Measurements from ENCODE around the gene TM9SF3. TPM values are rescaled to one million over a fixed set of nuclear protein-coding genes. Genes with fewer than 3 reads are reported as not detected.

Gene TM9SF3
- total RNA-seq, 2 donors from 2014 or later = 46.0 to 46.7 TPM

DNA sequence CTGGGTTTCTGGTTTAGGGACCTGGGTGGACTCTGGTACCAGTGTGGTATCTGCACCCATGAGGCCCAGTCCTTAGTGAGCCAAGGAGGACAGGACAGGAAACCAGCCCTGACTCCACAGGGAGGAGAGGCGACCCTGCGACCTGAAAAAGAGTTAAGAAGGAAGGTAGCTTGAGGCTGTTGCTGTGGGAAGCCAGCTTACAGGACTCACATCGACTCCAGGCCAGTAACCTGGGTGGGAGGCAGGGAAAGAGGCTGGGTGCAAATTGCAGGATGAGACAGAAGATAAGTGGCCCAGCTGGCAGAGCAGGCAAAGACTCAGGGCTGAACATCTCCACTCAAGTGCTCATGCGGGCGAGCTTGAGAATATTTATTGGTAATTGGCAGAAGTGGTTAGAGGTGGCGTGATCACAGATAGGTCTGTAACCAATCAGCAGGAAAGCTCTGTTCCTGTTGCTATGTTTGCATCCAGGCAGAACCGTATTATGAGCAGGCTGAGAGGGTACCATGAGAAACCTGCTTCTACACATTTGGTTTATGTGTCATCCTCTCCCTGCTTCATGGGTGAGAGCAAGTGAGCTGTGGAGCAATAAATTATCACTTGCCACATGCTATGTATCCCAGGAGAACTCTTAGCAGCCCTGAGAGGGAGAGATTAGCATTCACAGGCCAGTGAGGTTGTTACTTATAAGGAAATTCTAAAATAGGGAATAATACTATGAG is 84.1 kb downstream of the TM9SF3 start:
- Histone ChIP-seq H3K27ac (no peak overlapping the region), H3K27me3 (no peaks in the 10 kb centered on the region), H3K9me3 (no peaks in the 10 kb centered on the region), H3K4me3 (no peak overlapping the region), H3K4me1 (no peaks in the 10 kb centered on the region), H3K36me3 (no peaks in the 10 kb centered on the region)
- no peak for TF ChIP-seq CTCF (IDR thresholded peaks at IDR 0.05)
- DNase-seq (ENCODE audit: low spot score) = no peak

GRCh38 chr10:96501985-96502384 is 84.8 kb downstream of the TM9SF3 start:
- no peak overlapping the region for H3K27ac ChIP-seq
- no peak overlapping the region for H3K4me3 ChIP-seq
- no peaks in the 10 kb centered on the region for H3K9me3 ChIP-seq
- H3K4me1 ChIP-seq = no peaks in the 10 kb centered on the region
- no peak for TF ChIP-seq CTCF (IDR thresholded peaks at IDR 0.05)
- DNase-seq (ENCODE audit: low spot score) = no peak
- H3K36me3 ChIP-seq = no peaks in the 10 kb centered on the region
- H3K27me3 ChIP-seq = no peaks in the 10 kb centered on the region

DNA sequence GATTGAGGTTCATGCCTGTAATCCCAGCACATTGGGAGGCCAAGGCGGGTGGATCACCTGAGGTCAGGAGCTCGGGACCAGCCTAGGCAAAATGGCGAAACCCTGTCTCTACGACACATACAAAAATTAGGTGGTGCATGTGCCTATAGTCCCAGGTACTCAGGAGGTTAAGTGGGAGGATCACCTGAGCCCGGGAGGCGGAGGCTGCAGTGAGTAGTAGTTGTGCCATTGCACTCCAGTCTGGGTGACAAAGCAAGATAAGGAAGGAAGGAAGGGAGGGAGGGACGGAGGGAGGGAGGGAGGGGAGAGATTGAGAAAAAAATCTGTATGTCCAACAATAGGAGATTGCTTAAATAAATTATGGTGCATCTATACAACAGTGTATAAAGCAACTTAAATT is 86.3 kb downstream of the TM9SF3 start:
- no peak overlapping the region for H3K27ac ChIP-seq
- no peak overlapping the region for H3K4me3 ChIP-seq
- TF ChIP-seq CTCF (IDR thresholded peaks at IDR 0.05) = no peak
- no peaks in the 10 kb centered on the region for H3K27me3 ChIP-seq
- no peaks in the 10 kb centered on the region for H3K9me3 ChIP-seq
- no peaks in the 10 kb centered on the region for H3K36me3 ChIP-seq
- H3K4me1 ChIP-seq = no peaks in the 10 kb centered on the region
- no peak for DNase-seq (ENCODE audit: low spot score)

- Histone ChIP-seq H3K27me3 (no peaks in the 10 kb centered on the region), H3K27ac (no peak overlapping the region), H3K36me3 (no peaks in the 10 kb centered on the region), H3K9me3 (no peaks in the 10 kb centered on the region), H3K4me1 (no peaks in the 10 kb centered on the region), H3K4me3 (no peak overlapping the region)
- DNase-seq (ENCODE audit: low spot score) = no peak
- no peak for TF ChIP-seq CTCF (IDR thresholded peaks at IDR 0.05)
Measured at GRCh38 chr10:96500050-96500449, 86.8 kb downstream of the TM9SF3 start.

DNA sequence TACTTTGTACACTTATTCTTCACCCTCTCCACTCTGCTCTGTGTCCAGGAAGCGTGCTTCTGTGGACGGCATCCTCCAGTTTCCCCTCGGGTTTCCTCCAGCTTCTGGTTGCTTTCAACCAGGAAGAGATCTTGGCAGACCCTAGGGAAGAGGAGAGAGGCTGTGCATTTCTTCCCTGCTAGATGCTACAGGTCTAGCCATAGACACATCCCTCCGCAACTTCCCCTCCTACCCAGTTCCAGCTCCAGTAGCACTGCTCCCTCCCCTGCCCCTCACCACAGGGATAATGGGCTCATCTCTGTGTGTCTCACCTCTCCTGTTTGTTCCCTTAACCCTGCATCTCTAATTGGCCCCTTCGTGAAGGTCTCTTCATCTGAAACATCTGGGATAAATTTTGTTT is 89.4 kb downstream of the TM9SF3 start:
- H3K9me3 ChIP-seq = no peaks in the 10 kb centered on the region
- H3K27ac ChIP-seq = no peak overlapping the region
- no peak overlapping the region for H3K4me3 ChIP-seq
- H3K27me3 ChIP-seq = no peaks in the 10 kb centered on the region
- no peaks in the 10 kb centered on the region for H3K36me3 ChIP-seq
- DNase-seq (ENCODE audit: low spot score) = peak; percentile 32
- no peak for TF ChIP-seq CTCF (IDR thresholded peaks at IDR 0.05)
- H3K4me1 ChIP-seq = no peaks in the 10 kb centered on the region
